Stimulated activated CD4-positive, alpha-beta T cell treated with anti-CD3 and anti-CD28 coated beads, TNF-alpha, amount 100 ng/mL, for 48 hours (primary cell): ENCODE data around the gene SYNE4.
"Not testable (repeated sequence)": the region's sequence is repeated elsewhere in the genome, so short reads cannot be mapped to it uniquely, and the experiment has no call there.

ENCODE experiments used
- DNase-seq, 3 donors: peaks; one replicate each; pipeline ENCODE4 v3.0.0-alpha.2; 2020; ENCODE audit warnings: low read depth in 3 of 3

SYNE4 gene

DNA sequence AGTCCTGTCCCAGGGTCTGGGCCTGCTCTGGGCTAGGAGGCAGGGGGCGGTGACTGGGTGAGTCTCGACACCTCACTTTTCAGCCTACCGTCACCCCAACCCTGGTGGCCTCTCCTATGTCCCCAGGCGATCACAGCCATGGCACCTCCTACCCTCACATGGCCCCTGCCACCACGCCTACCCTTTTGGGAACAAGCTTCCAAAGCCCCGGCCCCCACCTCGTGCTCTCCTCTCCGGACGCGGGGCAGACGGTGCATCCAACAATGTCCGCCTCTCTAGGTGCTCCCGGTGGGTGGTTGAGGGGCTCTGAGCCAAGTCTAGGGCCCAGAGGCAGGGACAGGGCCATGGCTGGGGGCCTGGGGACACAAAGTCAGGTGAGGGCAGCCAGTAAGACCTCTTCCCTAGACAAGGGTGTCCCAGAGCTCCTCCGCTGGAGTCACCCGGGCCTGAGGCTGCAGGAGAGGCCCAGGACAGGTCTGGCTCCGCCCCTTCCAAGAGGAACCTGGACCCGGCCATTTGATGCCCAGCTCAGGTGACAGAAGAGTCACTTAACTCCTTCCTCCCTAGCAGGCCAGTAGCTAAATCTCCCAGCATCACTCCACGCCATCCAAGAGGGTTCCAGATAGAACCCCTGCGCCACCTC, at the start of gene SYNE4:
TSS of gene SYNE4 (minus strand) at position 478 of the 643 bp plus-strand sequence. CDS start at position 346, 132 bp downstream.
- DNase-seq = no peak

DNA sequence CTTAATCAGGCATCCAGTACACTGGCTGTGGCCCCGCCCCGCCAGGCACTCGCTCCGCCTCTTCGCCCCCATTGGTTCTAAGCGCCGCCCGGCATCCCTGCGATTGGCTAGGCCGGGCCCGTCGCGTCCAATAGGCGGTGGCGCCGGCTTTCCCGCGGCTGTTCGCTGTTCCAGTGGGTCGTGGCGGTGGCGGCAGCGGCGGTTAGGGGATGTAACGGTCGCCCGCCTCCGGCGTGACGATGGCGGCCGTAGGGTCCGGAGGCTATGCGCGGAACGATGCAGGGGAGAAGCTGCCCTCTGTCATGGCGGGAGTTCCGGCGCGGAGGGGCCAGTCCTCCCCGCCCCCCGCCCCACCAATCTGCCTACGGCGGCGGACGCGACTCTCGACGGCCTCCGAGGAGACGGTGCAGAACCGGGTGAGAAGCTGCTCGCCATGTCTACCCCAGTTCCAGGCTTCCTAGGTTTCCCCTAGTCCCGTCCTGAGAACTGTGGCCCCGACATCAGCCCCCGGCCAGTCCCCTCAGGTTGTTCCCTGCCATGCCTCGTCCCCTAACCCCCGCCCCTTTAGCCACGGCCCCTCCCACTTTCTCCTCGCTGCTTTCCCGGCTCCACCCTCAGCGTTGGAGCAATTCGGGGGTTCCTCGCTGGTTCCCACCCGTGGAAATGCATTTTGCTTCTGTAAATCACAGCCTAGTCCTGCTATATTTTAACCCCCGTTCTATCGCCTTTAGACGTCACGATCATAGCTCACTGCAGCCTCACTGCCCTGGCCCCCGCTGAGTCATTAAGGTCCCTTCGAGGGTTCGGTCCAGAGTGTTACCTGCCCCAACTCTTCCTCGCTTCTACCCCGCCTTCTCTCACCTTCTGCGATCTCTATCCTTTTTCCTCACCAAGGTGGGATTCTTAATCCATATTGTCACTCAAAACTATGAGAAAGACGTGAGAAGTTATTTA, 46.4 kb upstream of the SYNE4 start, which contains the start of gene WDR62:
TSS of gene WDR62 (plus strand) at position 165 of the 954 bp plus-strand sequence. CDS start at position 240, 75 bp downstream.
- DNase-seq = peak; percentile 90 to 94 (median 92)

- DNase-seq = peak; percentile 99
Observed at GRCh38 chr19:36054119-36054732, 45.6 kb upstream of the SYNE4 start, which contains the start of gene THAP8. TSS of gene THAP8 (minus strand) at chr19:36054285. CDS start at chr19:36054217, 68 bp downstream.

GRCh38 chr19:36051637-36052036, 43.0 kb upstream of the SYNE4 start:
- no peak for DNase-seq

DNA sequence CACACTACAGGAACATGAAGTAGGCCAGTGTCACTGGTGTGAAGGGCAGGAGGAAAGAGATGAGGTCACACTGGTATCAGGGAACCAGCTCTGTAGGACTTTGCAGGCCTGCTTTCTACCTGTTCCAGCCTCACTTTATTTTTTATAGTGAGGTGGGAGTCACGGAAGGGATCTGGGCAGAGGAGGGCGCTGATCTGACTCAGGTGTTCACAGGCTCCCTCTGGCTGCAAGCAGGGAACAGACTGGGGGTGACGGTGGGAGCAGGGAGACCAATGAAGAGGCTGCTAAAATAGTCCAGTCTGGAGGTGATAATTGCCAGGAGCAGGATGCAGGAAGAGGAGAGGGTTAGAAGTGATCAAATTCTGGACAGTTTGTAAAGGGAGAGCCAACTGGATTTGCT, 42.6 kb upstream of the SYNE4 start:
- DNase-seq = no peak

- DNase-seq = no peak
Observed at GRCh38 chr19:36049080-36049698, 40.6 kb upstream of the SYNE4 start.

DNA sequence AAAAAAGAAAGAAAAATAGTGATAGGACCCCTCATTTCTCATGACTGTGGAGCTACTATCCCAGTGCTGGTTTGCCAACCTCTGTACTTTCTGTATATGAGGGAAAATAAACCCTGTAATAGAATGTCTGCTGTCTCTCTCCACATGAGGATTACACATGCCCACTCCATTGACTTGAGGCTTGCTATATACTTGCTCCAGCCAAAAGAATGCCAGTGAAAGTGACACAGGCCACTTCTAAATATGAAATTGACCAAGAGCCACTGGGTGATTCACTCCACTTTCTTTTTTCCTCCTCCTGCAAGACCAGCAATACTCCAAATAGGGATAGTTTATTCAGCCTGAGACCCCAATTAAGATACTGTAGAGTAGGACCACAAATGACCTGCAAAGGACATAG, 39.2 kb upstream of the SYNE4 start:
- DNase-seq = no peak

- DNase-seq = no peak
Observed at GRCh38 chr19:36046443-36047050, 37.9 kb upstream of the SYNE4 start.

GRCh38 chr19:36043952-36044351, 35.3 kb upstream of the SYNE4 start:
- DNase-seq = no peak

DNA sequence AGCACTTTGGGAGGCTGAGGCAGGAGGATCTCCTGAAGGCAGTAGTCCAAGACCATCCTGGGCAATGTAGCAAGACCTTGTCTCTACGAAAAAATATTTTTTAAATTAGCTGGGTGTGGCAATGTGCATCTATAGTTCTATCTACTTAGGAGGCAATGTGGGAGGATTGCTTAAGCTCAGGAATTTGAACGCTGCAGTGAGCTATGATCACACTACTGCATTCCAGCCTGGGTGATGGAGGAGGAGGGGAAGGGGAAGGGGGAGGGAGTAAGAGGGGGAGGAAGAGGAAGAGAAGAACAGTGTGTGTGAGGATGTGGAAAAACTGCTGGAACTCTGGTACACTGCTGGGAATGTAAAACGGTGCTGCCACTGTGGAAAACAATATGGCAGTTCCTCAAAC, 33.2 kb upstream of the SYNE4 start:
- no peak for DNase-seq

GRCh38 chr19:36041092-36041491, 32.5 kb upstream of the SYNE4 start:
- DNase-seq = not testable (repeated sequence)

GRCh38 chr19:36040495-36040894, 31.9 kb upstream of the SYNE4 start:
- no peak for DNase-seq

GRCh38 chr19:36032251-36033104, 23.9 kb upstream of the SYNE4 start, which contains the start of gene CLIP3:
TSS of gene CLIP3 (minus strand) at chr19:36032873. CDS start at chr19:36032357, 516 bp downstream.
- DNase-seq = peak in 1 of 3 donors; percentile 30

DNA sequence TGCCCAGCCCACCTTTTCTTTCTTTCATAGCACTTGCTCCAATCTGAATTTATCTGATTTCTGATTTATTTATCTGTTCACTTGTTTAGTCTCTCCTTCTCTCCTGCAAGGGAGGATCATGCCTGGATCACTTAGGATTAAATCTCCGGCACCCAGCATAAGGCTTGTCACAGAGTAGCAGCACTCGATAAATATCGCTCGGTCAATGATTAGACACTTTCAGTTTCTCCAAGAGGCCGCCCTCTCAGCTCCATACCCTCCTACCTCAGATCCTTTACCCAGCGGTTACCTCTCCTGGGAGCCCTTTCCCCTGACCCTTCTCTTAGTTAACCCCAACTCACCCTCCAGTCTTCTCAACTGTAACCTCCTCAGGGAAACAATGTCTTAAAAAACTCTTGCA, 22.7 kb upstream of the SYNE4 start:
- no peak for DNase-seq

GRCh38 chr19:36030264-36031148, 21.9 kb upstream of the SYNE4 start:
- DNase-seq = no peak

GRCh38 chr19:36028313-36029041, 19.9 kb upstream of the SYNE4 start:
- DNase-seq = no peak

GRCh38 chr19:36027696-36028095, 19.1 kb upstream of the SYNE4 start:
- DNase-seq = no peak

DNA sequence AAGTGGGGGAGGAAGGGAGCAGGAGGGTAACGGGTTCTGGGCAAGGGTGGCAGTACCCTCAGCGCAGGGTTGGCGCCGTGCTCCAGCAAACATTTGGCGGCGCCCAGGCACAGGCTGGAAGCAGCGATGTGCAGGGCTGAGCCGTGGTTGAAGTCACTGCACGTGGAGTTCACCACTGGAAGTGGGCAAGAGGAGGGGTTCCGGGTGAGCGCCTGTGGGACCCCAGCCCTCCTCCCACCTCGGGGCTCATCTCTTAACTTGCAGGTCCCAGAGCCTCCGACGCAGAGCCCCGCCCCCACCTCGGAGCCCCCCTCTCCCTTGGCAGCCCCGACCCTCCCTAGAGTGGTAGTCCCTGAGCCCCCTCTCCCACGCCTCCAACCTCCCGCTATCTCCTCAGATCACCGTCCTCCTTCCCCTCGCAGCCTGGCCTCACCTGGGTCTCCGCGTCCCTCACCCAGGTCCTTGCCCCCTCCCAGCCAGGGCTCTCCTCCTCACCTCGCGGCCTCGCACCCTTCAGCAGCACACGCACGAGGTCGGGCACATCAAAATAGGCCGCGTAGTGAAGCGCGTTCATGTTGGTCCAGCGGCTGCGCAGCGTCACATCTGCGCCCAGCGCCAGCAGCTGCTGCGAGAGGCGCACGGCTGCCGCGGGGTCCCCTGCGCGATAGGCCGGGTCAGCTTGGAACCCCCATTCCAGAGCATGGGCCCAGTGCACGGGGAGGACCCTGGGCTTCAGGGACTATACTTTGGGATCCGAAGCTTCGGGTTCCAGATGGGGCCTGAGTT, 17.7 kb upstream of the SYNE4 start:
- DNase-seq = no peak
